Endothelial cell (in vitro differentiated cells): Measurements from ENCODE around the gene NAV3. TPM values are rescaled to one million over a fixed set of nuclear protein-coding genes. Genes with fewer than 3 reads are reported as not detected.
"Not testable (repeated sequence)": the region's sequence is repeated elsewhere in the genome, so short reads cannot be mapped to it uniquely, and the experiment has no call there.

Experiments
- DNase-seq: peaks from one replicate; pipeline ENCODE4 v3.0.0; 2021; ENCODE audit warnings: low spot score
- H3K27ac Mint-ChIP-seq: one replicate; pipeline ENCODE4 v1.8.0; 2021; ENCODE audit warnings: mixed read lengths, inconsistent platforms; ENCODE audit not compliant: unreplicated experiment
- H3K27me3 Mint-ChIP-seq: one replicate; pipeline ENCODE4 v1.8.0; 2021; ENCODE audit warnings: mild to moderate bottlenecking, moderate library complexity, mixed read lengths, inconsistent platforms; ENCODE audit not compliant: unreplicated experiment
- H3K36me3 Mint-ChIP-seq: one replicate; pipeline ENCODE4 v1.8.0; 2021; ENCODE audit warnings: mild to moderate bottlenecking, low read depth, mixed read lengths, inconsistent platforms; ENCODE audit not compliant: unreplicated experiment
- H3K4me1 Mint-ChIP-seq: one replicate; pipeline ENCODE4 v1.8.0; 2021; ENCODE audit warnings: mild to moderate bottlenecking, mixed read lengths, inconsistent platforms; ENCODE audit not compliant: unreplicated experiment
- H3K4me3 Mint-ChIP-seq: one replicate; pipeline ENCODE4 v1.8.0; 2021; ENCODE audit warnings: mild to moderate bottlenecking, mixed read lengths, inconsistent platforms; ENCODE audit not compliant: unreplicated experiment
- H3K9me3 Mint-ChIP-seq: one replicate; pipeline ENCODE4 v1.8.0; 2021; ENCODE audit warnings: mixed read lengths, inconsistent platforms; ENCODE audit not compliant: unreplicated experiment
- total RNA-seq: library from RNA; stranded (reverse); fragmentation: NEBNext Ultra II Directional; extraction: Animal tissue kit (Norgen Biotek cat#: 25700); gene quantifications from one replicate; pipeline ENCODE4 v1.2.1, GENCODE V29; 2021; ENCODE audit not compliant: unreplicated experiment
- TF ChIP-seq, protein P1 (sequence below): fragments of 200-600 bp; sonication (generic); IDR thresholded peaks from one replicate; pipeline ENCODE4 v1.5.0; 2021; ENCODE audit warnings: antibody characterized with exemption; ENCODE audit not compliant: unreplicated experiment

Gene NAV3
- total RNA-seq, 1 donor from 2014 or later = 20.3 TPM

DNA sequence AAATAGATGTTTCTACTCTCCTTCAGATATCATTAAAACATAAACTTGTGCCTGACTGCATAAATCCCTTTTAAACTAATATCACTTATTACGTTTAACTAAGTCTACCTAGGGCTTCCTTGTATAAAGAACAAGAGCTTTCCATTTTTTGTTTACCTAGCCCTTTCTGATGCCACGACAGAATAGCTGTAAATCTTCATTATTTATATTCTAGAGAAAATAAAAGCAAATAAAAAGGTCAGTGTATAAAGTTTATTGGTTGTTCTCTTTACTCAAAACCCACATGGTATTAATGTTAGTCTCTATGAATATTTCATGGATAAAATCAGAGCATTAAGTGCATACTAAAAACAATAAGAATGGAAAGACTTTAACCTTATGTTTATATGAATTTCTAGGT lies 269.1 kb downstream of the NAV3 start:
- H3K4me1 Mint-ChIP-seq = no peaks in the 10 kb centered on the region
- no peaks in the 10 kb centered on the region for H3K36me3 Mint-ChIP-seq
- H3K27me3 Mint-ChIP-seq = no peaks in the 10 kb centered on the region
- H3K9me3 Mint-ChIP-seq = no peaks in the 10 kb centered on the region
- no peak for DNase-seq
- no peak overlapping the region for H3K4me3 Mint-ChIP-seq
- no peak overlapping the region for H3K27ac Mint-ChIP-seq
- TF ChIP-seq, protein P1, sequence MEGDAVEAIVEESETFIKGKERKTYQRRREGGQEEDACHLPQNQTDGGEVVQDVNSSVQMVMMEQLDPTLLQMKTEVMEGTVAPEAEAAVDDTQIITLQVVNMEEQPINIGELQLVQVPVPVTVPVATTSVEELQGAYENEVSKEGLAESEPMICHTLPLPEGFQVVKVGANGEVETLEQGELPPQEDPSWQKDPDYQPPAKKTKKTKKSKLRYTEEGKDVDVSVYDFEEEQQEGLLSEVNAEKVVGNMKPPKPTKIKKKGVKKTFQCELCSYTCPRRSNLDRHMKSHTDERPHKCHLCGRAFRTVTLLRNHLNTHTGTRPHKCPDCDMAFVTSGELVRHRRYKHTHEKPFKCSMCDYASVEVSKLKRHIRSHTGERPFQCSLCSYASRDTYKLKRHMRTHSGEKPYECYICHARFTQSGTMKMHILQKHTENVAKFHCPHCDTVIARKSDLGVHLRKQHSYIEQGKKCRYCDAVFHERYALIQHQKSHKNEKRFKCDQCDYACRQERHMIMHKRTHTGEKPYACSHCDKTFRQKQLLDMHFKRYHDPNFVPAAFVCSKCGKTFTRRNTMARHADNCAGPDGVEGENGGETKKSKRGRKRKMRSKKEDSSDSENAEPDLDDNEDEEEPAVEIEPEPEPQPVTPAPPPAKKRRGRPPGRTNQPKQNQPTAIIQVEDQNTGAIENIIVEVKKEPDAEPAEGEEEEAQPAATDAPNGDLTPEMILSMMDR = no peak

DNA sequence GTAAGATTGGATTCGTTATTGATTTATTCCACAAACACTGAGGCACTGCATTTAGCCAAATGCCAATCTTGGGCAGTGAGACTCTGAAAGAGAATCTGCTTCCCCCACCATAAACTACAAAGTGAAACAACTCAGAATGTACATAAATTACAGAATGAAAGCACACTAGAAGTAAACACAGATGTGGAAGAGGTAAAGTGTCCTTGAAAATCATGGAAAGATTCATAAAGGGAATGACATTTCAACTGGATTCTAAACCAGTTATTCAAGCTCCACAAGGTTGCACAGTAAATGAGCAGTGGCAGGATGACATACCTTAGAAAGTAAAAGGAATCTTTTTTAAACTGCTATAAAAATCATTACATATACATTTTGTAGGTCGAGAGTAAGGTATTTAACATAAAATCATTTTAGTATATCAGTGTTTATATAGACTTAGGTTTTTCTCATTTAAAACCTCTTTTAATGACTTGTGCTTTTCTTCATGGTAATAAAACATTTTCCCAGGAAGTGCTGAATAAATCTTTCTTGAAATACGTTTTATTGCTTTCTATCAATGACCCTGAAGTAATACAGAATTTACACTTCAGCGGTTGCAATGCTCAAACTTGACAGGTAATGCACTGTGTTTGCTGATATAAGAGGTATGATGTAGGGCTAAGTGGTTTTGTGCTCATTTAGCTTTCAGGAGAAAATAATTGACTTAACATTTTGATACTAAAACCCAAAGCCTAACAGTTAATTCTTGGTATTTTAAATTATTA lies 270.6 kb downstream of the NAV3 start:
- TF ChIP-seq, protein P1 = no peak
- H3K27me3 Mint-ChIP-seq = no peaks in the 10 kb centered on the region
- no peak overlapping the region for H3K4me3 Mint-ChIP-seq
- H3K36me3 Mint-ChIP-seq = no peaks in the 10 kb centered on the region
- no peak overlapping the region for H3K27ac Mint-ChIP-seq
- no peaks in the 10 kb centered on the region for H3K9me3 Mint-ChIP-seq
- no peak for DNase-seq
- H3K4me1 Mint-ChIP-seq = no peaks in the 10 kb centered on the region

DNA sequence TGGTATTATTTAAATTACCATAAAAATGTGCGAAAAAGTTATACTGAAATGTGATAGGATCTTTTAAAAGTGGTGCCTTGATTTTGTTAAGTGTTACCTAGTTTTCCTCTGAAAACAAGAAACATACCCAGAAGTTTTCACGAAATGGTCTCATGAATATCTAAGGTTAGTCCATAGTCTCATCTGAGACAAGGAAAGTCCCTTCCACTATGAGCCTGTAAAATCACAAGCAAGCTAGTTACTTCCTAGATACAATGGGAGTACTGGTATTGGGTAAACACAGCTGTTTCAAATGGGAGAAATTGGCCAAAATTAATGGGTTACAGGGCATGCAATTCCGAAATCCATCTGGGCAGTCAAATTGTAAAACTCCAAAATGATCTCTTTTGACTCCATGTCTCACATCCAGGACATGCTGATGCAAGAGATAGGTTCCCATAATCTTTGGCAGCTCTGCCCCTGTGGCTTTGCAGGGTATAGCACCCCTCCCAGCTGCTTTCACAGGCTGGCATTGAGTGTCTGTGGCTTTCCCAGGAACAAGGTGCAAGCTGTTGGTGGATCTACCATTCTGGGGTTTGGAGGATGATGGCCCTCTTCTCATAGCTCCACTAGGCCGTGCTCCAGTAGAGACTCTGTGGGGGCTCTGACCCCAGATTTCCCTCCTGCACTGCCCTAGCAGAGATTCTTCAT lies 271.4 kb downstream of the NAV3 start:
- H3K27ac Mint-ChIP-seq = no peak overlapping the region
- no peak overlapping the region for H3K4me3 Mint-ChIP-seq
- no peaks in the 10 kb centered on the region for H3K9me3 Mint-ChIP-seq
- TF ChIP-seq, protein P1 = no peak
- no peaks in the 10 kb centered on the region for H3K4me1 Mint-ChIP-seq
- H3K27me3 Mint-ChIP-seq = no peaks in the 10 kb centered on the region
- no peak for DNase-seq
- no peaks in the 10 kb centered on the region for H3K36me3 Mint-ChIP-seq

DNA sequence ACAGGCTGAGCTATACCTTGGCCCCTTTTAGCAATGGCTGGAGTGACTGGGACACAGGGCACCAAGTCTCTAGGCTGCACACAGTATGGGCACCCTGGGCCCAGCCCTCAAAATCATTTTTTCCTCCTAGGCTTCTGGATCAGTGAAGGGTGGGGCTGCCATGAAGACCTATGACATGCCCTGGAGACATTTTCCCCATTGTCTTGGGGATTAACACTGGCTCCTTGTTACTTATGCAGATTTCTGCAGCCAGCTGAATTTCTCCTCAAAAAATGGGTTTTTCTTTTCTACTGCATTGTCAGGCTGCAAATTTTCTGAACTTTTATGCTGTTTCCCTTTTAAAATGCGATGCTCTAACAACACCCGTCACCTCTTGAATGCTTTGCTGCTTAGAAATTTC lies 272.1 kb downstream of the NAV3 start:
- not testable (repeated sequence) for H3K4me1 Mint-ChIP-seq, H3K27me3 Mint-ChIP-seq, H3K27ac Mint-ChIP-seq, DNase-seq, H3K4me3 Mint-ChIP-seq, H3K36me3 Mint-ChIP-seq, H3K9me3 Mint-ChIP-seq

DNA sequence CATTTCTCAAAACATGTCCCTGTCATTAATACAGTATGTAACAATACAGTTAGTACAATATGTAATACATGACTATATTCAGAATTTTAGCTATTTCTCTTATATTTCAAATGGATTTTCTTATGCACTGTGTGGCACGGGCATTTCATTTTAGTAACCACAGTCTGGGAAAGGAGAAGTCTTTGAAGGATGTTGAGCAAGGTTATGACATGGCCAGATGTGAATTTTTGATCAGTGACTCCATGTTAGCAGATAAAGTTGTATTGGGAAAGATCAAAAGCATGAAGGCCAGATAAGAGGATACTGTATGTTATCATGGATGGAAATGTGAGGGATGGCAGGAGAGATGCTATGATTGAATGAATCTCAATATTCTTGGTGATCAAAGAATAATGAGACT lies 285.2 kb downstream of the NAV3 start:
- TF ChIP-seq, protein P1 = no peak
- Mint-ChIP-seq H3K4me1 (no peaks in the 10 kb centered on the region), H3K9me3 (peaks cover 8% of the 10 kb centered on the region), H3K36me3 (peaks cover 16% of the 10 kb centered on the region), H3K27me3 (peaks cover 2% of the 10 kb centered on the region), H3K27ac (no peak overlapping the region), H3K4me3 (no peak overlapping the region)
- no peak for DNase-seq
